AG08396 (cell line): ENCODE data around the gene ZNF785.
"Not testable (repeated sequence)": the region's sequence is repeated elsewhere in the genome, so short reads cannot be mapped to it uniquely, and the experiment has no call there.

Experiments
- DNase-seq: peaks from one replicate; pipeline ENCODE4 v3.0.0; 2012; ENCODE audit warnings: low spot score, mixed read lengths

ZNF785 gene

GRCh38 chr16:30585400-30586191 is at the start of gene ZNF785:
Gene ZNF785 (minus strand): TSS chr16:30585697. CDS start chr16:30585611, 86 bp downstream.
- DNase-seq, result peak; percentile 99

DNA sequence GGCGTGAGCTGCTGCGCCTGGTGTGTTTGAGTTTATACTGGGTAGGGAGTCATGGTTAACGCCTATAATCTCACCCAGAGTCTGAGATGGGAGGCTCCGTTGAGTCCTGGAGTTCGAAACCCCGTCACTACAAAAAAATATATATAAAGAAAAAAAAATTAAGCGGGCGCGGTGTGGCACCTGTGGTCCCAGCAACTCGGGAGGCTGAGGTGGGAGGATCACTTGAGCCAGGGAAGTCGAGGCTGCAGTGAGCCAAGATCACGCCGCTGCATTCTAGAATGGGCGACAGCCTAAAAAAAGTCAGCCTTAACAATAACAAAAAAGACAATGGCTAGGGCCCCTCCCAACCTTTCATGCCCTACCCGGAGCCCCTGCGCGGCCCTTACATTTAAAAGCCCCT is 48.0 kb upstream of the ZNF785 start:
- DNase-seq, result no peak

DNA sequence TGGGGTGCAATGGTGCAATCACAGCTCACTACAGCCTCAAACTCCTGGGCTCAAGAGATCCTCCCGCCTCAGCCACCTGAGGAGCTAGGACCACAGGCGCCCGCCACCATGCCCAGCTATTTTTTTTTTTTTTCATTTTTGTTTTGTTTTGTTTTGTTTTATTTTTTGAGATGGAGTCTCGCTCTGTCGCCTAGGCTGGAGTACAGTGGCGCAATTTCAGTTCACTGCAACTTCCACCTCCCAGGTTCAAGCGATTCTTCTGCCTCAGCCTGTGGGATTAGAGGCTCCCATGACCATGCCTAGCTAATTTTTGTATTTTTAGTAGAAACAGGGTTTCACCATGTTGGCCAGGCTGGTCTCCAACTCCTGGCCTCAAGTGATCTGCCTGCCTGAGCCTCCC is 47.0 kb upstream of the ZNF785 start:
- DNase-seq, result not testable (repeated sequence)

DNA sequence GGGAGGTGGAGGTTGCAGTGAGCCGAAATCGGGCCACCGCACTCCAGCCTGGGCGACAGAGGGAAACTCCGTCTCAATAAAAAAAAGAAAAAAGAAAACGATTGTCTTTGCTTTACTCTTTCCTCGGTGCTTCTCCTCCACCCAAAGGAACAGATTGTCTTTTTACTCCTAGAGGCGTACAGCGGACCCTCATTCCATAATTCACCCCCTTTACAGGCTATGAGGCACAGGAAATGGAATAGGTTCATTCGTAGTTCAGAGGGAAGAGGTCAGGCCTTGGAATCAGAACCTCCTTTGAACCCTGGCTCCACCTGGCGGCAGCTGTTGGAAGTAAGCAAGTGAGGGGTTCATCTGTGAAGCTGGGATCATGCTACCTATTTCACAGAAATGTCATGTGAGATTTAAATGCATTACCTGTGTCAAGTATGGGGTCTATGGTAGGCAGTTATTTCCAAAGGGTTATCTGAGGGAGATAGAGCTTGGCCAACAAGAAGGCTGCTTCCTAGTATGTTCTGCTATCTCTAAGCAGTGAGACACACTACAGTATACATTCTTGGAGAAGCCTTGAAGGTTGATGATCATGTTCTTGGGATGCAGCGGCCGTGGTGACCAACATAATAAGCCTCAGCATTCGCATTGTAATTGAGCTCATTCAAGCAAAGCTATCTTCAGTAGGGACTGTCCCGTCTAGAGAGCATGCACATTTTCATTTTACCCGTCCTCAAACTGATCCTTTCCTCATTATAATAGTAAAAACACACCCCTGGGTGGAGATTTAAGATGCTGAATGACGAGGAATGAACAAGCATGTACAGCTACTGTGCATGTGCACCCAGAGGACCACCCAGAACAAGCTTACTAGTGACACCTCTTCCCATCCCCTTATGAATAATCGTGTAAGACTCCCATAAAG is 43.4 kb upstream of the ZNF785 start:
- peak; percentile 69 for DNase-seq

DNA sequence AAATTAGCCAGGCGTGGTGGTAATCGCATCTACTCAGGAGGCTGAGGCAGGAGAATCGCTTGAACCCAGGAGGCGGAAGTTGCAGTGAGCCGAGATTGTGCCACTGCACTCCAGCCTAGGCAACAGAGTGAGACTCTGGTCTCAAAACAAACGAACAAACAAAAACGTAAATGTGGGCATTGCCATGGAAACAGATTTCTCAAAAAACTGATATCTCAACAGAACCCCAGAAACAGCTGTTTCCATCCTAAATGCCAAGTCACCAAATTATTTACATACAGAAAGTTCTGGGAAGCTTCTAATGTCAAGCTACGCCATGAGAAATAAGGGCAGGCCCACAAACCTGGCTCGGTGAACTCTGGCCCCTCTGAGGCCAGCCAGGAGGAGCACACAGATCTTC is 40.7 kb upstream of the ZNF785 start:
- DNase-seq, result no peak

DNA sequence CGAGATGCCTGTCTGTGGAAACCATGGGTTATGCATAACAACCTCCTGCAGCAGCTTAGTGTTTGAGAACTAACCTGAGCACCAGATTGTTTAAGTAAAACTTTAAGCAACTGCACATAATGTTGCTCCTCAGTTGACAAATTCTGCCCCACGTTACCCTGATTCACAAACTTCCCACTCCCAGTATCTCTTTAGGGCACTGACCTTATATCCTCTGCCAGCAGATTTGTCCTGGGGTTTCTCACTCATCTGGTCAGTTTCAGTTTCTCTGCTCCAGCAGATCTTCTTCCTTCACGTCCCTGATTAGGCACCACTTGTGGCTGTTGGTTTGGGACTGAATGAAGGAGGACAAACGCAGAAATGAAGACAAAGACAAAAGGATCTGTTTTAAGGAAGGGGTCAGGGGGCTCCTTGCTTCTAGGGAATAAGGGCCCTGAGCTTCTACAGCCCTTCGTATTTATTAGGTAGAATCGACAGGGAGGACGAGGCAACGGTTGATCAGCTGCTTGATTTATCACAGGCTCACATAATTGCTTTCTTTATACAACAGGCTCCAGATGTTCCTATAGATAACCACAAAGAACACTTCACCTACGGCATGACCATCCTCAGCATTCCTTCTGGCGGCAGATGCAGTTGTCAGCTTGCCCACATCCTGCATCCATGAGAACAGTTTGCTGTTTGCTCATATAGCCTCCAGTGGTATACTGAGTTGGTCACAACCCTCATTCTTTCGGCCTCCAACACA is 38.2 kb upstream of the ZNF785 start:
- no peak for DNase-seq

GRCh38 chr16:30622455-30623032 is 37.0 kb upstream of the ZNF785 start:
- no peak for DNase-seq

DNA sequence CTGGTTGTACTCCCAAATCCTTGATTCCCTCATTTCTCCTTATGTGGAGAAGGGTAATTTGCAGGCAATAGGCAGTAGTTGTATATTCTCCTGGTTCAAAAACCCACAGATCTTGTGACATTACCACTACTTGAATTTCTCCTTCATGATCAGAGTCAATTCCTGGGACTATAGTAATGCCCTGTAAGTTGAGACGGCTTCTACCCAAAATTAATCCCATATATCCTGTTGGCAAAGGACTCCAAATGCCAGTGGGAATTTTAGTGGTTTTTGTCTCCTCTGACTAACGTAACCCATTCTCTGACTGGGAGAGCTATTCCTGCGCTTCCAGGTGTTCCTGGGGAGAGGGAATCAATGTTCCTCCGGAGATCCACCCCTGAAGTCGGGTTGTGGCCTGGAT is 36.3 kb upstream of the ZNF785 start:
- no peak for DNase-seq

- DNase-seq, result no peak
Observed at GRCh38 chr16:30620169-30620568, 34.7 kb upstream of the ZNF785 start.

GRCh38 chr16:30619638-30620037 is 34.1 kb upstream of the ZNF785 start:
- DNase-seq, result no peak

DNA sequence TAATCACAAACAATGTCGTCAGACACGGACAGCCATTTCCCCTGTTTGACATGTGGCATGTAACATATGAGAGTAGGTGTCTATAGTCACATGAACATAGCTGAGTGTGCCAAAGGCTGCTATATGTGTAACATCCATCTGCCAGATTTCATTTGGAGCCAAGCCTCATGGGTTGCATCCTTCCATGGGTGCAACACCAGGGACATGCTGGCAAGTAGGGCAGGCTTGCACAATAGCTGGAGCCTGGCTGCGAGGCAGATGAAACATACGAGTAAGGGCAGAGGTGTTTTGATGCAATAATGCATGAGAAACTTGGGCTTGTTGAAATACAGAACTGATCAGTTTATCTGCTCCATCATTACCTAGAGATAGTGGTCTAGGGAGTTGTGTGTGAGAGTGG is 33.7 kb upstream of the ZNF785 start:
- no peak for DNase-seq

GRCh38 chr16:30615358-30616091 is 30.0 kb upstream of the ZNF785 start:
- DNase-seq, result peak; percentile 41

GRCh38 chr16:30609926-30610839 is 24.7 kb upstream of the ZNF785 start, which contains the start of gene ZNF689:
Gene ZNF689 (minus strand): TSS chr16:30610389. CDS start chr16:30610041, 348 bp downstream.
- peak; percentile 98 for DNase-seq

DNA sequence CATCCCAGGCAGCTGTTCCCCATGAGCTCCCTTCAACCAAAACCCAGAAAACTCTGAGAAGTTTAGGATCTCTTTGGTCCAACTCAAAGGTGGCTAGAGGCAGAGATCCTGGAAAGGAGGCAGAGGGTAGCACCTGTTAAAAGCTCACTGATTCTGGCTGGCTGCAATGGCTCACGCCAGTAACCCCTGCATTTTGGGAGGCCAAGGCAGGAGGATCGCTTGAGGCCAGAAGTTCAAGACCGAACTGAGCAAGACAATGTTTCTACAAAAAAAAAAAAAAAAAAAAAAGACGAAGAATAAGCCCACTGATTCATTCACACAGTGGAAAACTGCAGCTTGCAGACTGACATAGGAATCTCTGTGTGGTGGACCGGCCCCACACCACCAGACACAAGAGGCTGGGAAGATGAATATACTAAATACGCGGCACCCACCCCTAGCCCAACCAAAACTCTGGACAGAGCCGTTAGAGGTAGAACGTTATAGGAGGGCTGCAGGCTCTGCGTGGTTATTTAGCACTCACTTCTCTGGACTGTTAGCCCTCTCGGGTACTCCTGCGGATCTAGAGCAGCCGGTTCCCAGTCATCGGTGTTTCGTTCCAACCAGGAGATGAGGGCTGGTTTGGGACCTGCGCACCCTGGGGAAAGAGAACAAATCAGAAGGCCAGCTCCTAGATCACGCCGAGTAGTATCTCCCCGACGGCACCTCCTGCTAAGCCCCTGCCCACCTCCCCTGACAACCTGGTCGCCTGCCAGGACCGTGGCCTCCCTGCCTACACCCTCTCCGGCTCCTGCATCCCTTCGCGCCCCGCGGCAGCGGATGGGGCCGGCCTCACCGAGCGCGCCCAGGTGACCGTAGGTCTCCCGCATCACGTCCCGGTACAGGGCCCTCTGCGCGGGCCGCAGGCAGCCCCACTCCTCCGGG is 23.8 kb upstream of the ZNF785 start:
- peak; percentile 65 for DNase-seq

GRCh38 chr16:30606004-30606403 is 20.5 kb upstream of the ZNF785 start:
- DNase-seq, result no peak

DNA sequence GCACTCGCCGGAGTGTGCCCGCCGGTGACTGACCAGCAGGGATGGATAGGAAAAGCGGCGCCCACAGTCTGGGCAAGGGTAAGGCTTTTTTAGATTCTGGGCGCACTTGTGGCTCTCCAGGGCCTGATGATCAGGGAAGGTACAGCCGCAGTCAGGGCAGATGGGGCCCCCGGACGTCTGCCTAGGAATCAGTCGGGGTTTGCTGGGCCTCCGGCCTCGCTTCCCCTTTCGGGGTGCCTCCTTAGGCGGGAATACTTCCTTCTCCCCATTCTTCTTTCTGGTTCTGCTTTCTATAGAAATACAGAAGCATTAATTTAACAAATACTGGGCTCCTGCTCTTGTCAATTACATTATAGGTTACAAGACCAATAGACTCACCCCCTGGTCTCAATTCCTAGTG is 19.7 kb upstream of the ZNF785 start:
- no peak for DNase-seq

DNA sequence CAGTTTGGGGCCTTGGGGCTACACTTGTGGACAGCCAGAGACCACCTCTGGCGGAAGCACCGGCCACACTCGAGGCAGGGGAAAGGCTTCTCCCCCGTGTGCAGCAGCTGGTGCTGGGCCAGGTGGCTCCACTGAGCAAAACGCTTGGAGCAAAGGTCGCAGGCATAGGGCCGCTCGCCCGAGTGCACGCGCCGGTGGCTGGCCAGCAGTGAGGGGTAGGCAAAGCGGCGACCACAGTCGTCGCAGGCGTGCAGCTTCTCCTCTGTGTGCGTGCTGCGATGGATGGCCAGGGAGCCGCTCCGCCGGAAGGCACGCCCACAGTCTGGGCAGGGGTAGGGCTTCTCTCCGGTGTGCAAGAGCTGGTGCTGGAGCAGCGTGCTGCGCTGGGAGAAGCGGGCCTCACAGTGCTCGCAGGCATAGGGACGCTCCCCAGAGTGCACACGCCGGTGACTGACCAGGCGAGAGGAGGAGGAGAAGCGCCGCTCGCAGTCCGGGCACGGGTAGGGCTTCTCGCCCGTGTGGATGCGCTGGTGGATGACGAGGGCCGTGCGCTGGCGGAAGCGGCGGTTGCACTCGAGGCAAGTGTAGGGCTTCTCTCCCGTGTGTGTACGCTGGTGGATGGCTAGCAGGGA is 18.9 kb upstream of the ZNF785 start:
- no peak for DNase-seq

- no peak for DNase-seq
Observed at GRCh38 chr16:30603945-30604315, 18.4 kb upstream of the ZNF785 start.
